SK-N-SH (cell line): ENCODE measurements around the gene RREB1. TPM values are rescaled to one million over a fixed set of nuclear protein-coding genes. Genes with fewer than 3 reads are reported as not detected.

Experiments
- CTCF ChIA-PET: fragments of 300-600, 350-600 bp; formaldehyde crosslinking; extraction: SDS; loops from one replicate; lab custom pipeline; 2021; lab: Yijun Ruan, JAX
- POLR2A ChIA-PET: fragments of 350-600 bp; sonication (Branson Sonifier 250); formaldehyde crosslinking; extraction: SDS; loops from one replicate; lab custom pipeline; 2020; ENCODE audit warnings: antibody characterized with exemption, inconsistent platforms; lab: Yijun Ruan, JAX
- DNase-seq: peaks from one replicate; pipeline ENCODE4 v3.0.0; 2012
- H2AFZ ChIP-seq: fragments of 200-600 bp; sonication (generic); 2 replicates; pipeline ENCODE4 v1.8.1; 2016; ENCODE audit warnings: antibody characterized with exemption, mild to moderate bottlenecking, low read depth
- H3F3A ChIP-seq: fragments of 200-600 bp; sonication (generic); replicated peaks from 2 replicates; pipeline ENCODE3; 2016; ENCODE audit warnings: antibody characterized with exemption, mild to moderate bottlenecking; ENCODE audit not compliant: insufficient read depth
- H3K27ac ChIP-seq, 2 experiments: fragments of 200-500 bp in 1 of 2; fragments of 200-600 bp in 1 of 2; sonication (Bioruptor generic) in 1 of 2; sonication (generic), shearing (Covaris generic) in 1 of 2; 2 replicates each; pipeline versions ENCODE4 v1.5.1 to v1.6.1; 2014 to 2016; ENCODE audit warnings: low read depth in 2 of 2, inconsistent platforms in 1 of 2, low read length in 1 of 2, mild to moderate bottlenecking in 1 of 2, mixed read lengths in 1 of 2
- H3K27me3 ChIP-seq: fragments of 200-600 bp; sonication (generic), shearing (Covaris generic); 2 replicates; pipeline ENCODE4 v1.6.1; 2016; ENCODE audit warnings: mixed run types; ENCODE audit not compliant: insufficient read depth
- H3K36me3 ChIP-seq, 2 experiments: fragments of 200-500 bp in 1 of 2; fragments of 200-600 bp in 1 of 2; sonication (Bioruptor generic) in 1 of 2; sonication (generic) in 1 of 2; replicated peaks in 1 of 2; 2 replicates each; pipeline versions ENCODE3 to v1.5.1; 2014 to 2016; ENCODE audit warnings: low read length in 1 of 2, mild to moderate bottlenecking in 1 of 2; ENCODE audit not compliant: insufficient read depth in 2 of 2, control insufficient read depth in 1 of 2
- H3K4me1 ChIP-seq, 2 experiments: fragments of 200-500 bp in 1 of 2; fragments of 200-600 bp in 1 of 2; sonication (Bioruptor generic) in 1 of 2; sonication (generic), shearing (Covaris generic) in 1 of 2; 2 replicates each; pipeline versions ENCODE4 v1.5.1 to v1.6.1; 2014 to 2016; ENCODE audit warnings: low read depth in 1 of 2, low read length in 1 of 2, mixed run types in 1 of 2; ENCODE audit not compliant: insufficient read depth in 2 of 2, control insufficient read depth in 1 of 2
- H3K4me2 ChIP-seq: fragments of 200-600 bp; sonication (generic), shearing (Covaris generic); 2 replicates; pipeline ENCODE4 v1.6.1; 2017; ENCODE audit warnings: mixed run types
- H3K4me3 ChIP-seq, 2 experiments: fragments of 200-500 bp in 1 of 2; fragments of 200-600 bp in 1 of 2; sonication (Bioruptor generic) in 1 of 2; sonication (generic), shearing (Covaris generic) in 1 of 2; 2 replicates each; pipeline versions ENCODE4 v1.5.1 to v1.8.1; 2014 to 2016; ENCODE audit warnings: low read depth in 2 of 2, inconsistent platforms in 1 of 2, low read length in 1 of 2, mild to moderate bottlenecking in 1 of 2, mixed read lengths in 1 of 2, moderate library complexity in 1 of 2
- H3K79me2 ChIP-seq: fragments of 200-600 bp; sonication (generic); 2 replicates; pipeline ENCODE4 v1.8.1; 2017; ENCODE audit warnings: mild to moderate bottlenecking; ENCODE audit not compliant: insufficient read depth
- H3K9ac ChIP-seq: fragments of 200-600 bp; sonication (generic); 2 replicates; pipeline ENCODE4 v1.6.1; 2017; ENCODE audit warnings: mixed run types
- H3K9me2 ChIP-seq: fragments of 200-600 bp; sonication (generic); 2 replicates; pipeline ENCODE4 v1.6.1; 2017; ENCODE audit warnings: mixed run types
- H3K9me3 ChIP-seq: fragments of 200-600 bp; sonication (generic); 2 replicates; pipeline ENCODE4 v1.6.1; 2017; ENCODE audit warnings: mixed run types, mild to moderate bottlenecking, moderate library complexity
- H4K20me1 ChIP-seq: fragments of 200-600 bp; sonication (generic); 2 replicates; pipeline ENCODE4 v1.6.1; 2017; ENCODE audit warnings: mild to moderate bottlenecking, mixed run types; ENCODE audit not compliant: insufficient read depth
- CHD2 ChIP-seq: fragments of 150-350 bp; IDR thresholded peaks from 2 replicates; pipeline ENCODE4 v1.6.1; 2018; ENCODE audit warnings: low read length; ENCODE audit not compliant: partially characterized antibody
- EP300 ChIP-seq, 2 experiments: IDR thresholded peaks; 2 replicates each; pipeline versions ENCODE4 v1.4.0 to v1.6.1; 2012; ENCODE audit warnings: borderline replicate concordance in 1 of 2, low read depth in 1 of 2, low read length in 1 of 2
- FOSL2 ChIP-seq: IDR thresholded peaks from 2 replicates; pipeline ENCODE4 v1.4.0; 2012; ENCODE audit warnings: low read depth, mild to moderate bottlenecking, moderate library complexity, borderline replicate concordance
- FOXJ3 ChIP-seq: sonication (generic); formaldehyde crosslinking; IDR thresholded peaks from 2 replicates; pipeline ENCODE4 v1.5.1; 2020; ENCODE audit warnings: mild to moderate bottlenecking, missing genetic modification reagents
- FOXM1 ChIP-seq: IDR thresholded peaks from 2 replicates; pipeline ENCODE4 v1.4.0; 2012; ENCODE audit warnings: low read depth, mild to moderate bottlenecking
- GABPA ChIP-seq: IDR thresholded peaks from 2 replicates; pipeline ENCODE4 v1.4.0; 2012; ENCODE audit warnings: low read depth, mild to moderate bottlenecking
- IRF3 ChIP-seq: fragments of 150-350 bp; IDR thresholded peaks from 2 replicates; pipeline ENCODE4 v1.6.1; 2016; ENCODE audit warnings: mild to moderate bottlenecking, low read depth, low read length
- JUND ChIP-seq: IDR thresholded peaks from 2 replicates; pipeline ENCODE4 v1.4.0; 2012
- MXI1 ChIP-seq: IDR thresholded peaks from 2 replicates; pipeline ENCODE4 v1.6.1; 2012; ENCODE audit warnings: mild to moderate bottlenecking, low read depth, low read length, improper control_type of control experiment
- NRF1 ChIP-seq: IDR thresholded peaks from 2 replicates; pipeline ENCODE4 v1.6.1; 2012; ENCODE audit warnings: low read depth, mild to moderate bottlenecking, low read length
- POLR2AphosphoS5 ChIP-seq: IDR thresholded peaks from 2 replicates; pipeline ENCODE4 v1.6.1; 2012; ENCODE audit warnings: low read depth, low read length
- RAD21 ChIP-seq: IDR thresholded peaks from 2 replicates; pipeline ENCODE4 v1.6.1; 2012; ENCODE audit warnings: mild to moderate bottlenecking, low read length
- RCOR1 ChIP-seq: fragments of 150-350 bp; IDR thresholded peaks from 2 replicates; pipeline ENCODE4 v1.6.1; 2017; ENCODE audit warnings: antibody characterized with exemption, low read length
- REST ChIP-seq: IDR thresholded peaks from 2 replicates; pipeline ENCODE4 v1.6.1; 2012; ENCODE audit warnings: mild to moderate bottlenecking, low read depth, low read length, moderate library complexity
- SIN3A ChIP-seq: IDR thresholded peaks from 2 replicates; pipeline ENCODE4 v1.6.1; 2012; ENCODE audit warnings: low read depth, mild to moderate bottlenecking, low read length, moderate library complexity, borderline replicate concordance
- SMC3 ChIP-seq: IDR thresholded peaks from 2 replicates; pipeline ENCODE4 v1.6.1; 2012; ENCODE audit warnings: low read depth, low read length, improper control_type of control experiment
- TCF12 ChIP-seq: IDR thresholded peaks from 2 replicates; pipeline ENCODE4 v1.4.0; 2012
- TEAD4 ChIP-seq: IDR thresholded peaks from 2 replicates; pipeline ENCODE4 v1.4.0; 2012; ENCODE audit warnings: mild to moderate bottlenecking, borderline replicate concordance; ENCODE audit not compliant: insufficient read depth
- YY1 ChIP-seq: IDR thresholded peaks from 2 replicates; pipeline ENCODE4 v1.4.0; 2012; ENCODE audit warnings: low read depth, mild to moderate bottlenecking
- ZBTB33 ChIP-seq: IDR thresholded peaks from 2 replicates; pipeline ENCODE4 v1.4.0; 2012; ENCODE audit warnings: low read depth, borderline replicate concordance
- polyA plus RNA-seq, 3 experiments: library from polyadenylated mRNA; depleted of rRNA; stranded (reverse); fragments of >200 nt; gene quantifications; 2 replicates each; pipeline ENCODE4 v1.2.3, GENCODE V29; 2012

RREB1 gene
- polyA plus RNA-seq, 1 of the 3 experiments (the other 2 are of a cell fraction): 2.0 TPM

GRCh38 chr6:7112171-7112570 lies 4.4 kb downstream of the RREB1 start:
- 0 out of 4 replicates have a peak overlapping the region, but pooled peaks of 1 of the 2 experiments have one; percentile 32 for H3K4me3 ChIP-seq
- H3F3A ChIP-seq: peaks cover 3% of the 10 kb centered on the region
- peaks cover 6 to 32% of the 10 kb centered on the region in 2 experiments; a peak in 2 of 4 replicates for H3K4me1 ChIP-seq
- no peaks in the 10 kb centered on the region for H3K9me3 ChIP-seq
- no peak overlapping the region for H2AFZ ChIP-seq
- CTCF ChIA-PET: no interaction called here
- no peak for TF ChIP-seq FOXJ3 (CRISPR knock-in tag)
- no peak for TF ChIP-seq CHD2
- TF ChIP-seq ZBTB33: no peak
- TF ChIP-seq MXI1: no peak
- no peak for TF ChIP-seq TCF12
- TF ChIP-seq SMC3: no peak
- no peak for TF ChIP-seq JUND
- TF ChIP-seq RCOR1: no peak
- TF ChIP-seq POLR2AphosphoS5: no peak
- TF ChIP-seq YY1: no peak
- TF ChIP-seq IRF3: no peak
- no peak for TF ChIP-seq NRF1
- TF ChIP-seq SIN3A: no peak
- TF ChIP-seq EP300 (IDR thresholded peaks at IDR 0.05; ENCODE audit: borderline replicate concordance in 1 of 2, low read depth in 1 of 2, low read length in 1 of 2): no peak
- TF ChIP-seq FOSL2: no peak
- TF ChIP-seq GABPA: no peak
- no peak for TF ChIP-seq REST
- no peak for TF ChIP-seq FOXM1
- TF ChIP-seq RAD21: no peak
- TF ChIP-seq TEAD4: no peak
- H3K9me2 ChIP-seq: no peaks in the 10 kb centered on the region
- POLR2A ChIA-PET: no interaction called here
- H3K36me3 ChIP-seq: no peaks in the 10 kb centered on the region
- no peak for DNase-seq
- H3K27ac ChIP-seq: no peak overlapping the region
- H3K27me3 ChIP-seq: no peaks in the 10 kb centered on the region
- H3K79me2 ChIP-seq: peaks cover 82% of the 10 kb centered on the region
- peak overlapping the region; percentile 44; the same call in 1 of the 2 replicates for H3K4me2 ChIP-seq
- peaks cover 70% of the 10 kb centered on the region for H4K20me1 ChIP-seq
- no peak overlapping the region for H3K9ac ChIP-seq
